Trophoblast cell (in vitro differentiated cells and primary cell): ENCODE data around the gene CHCHD10.

Source experiments
- DNase-seq, 2 donors: peaks; one replicate each; pipeline ENCODE4 v3.0.0-alpha.2; 2016
- H2AFZ ChIP-seq: 2 replicates; pipeline ENCODE4 v1.6.1; 2013; ENCODE audit warnings: low read length, moderate library complexity, mild to moderate bottlenecking; ENCODE audit not compliant: insufficient read depth, poor library complexity
- H2AK5ac ChIP-seq: 2 replicates; pipeline ENCODE4 v1.6.1; 2013; ENCODE audit warnings: mild to moderate bottlenecking, low read length
- H2BK120ac ChIP-seq: 2 replicates; pipeline ENCODE4 v1.6.1; 2013; ENCODE audit warnings: low read length, mild to moderate bottlenecking, moderate library complexity; ENCODE audit not compliant: insufficient read depth, poor library complexity
- H2BK12ac ChIP-seq: 2 replicates; pipeline ENCODE4 v1.6.1; 2013; ENCODE audit warnings: mild to moderate bottlenecking, low read length, moderate library complexity
- H2BK5ac ChIP-seq: 2 replicates; pipeline ENCODE4 v1.6.1; 2013; ENCODE audit warnings: low read length, low read depth, moderate library complexity, mild to moderate bottlenecking; ENCODE audit not compliant: poor library complexity
- H3K14ac ChIP-seq: 2 replicates; pipeline ENCODE4 v1.6.1; 2013; ENCODE audit warnings: mild to moderate bottlenecking, low read length
- H3K18ac ChIP-seq: 2 replicates; pipeline ENCODE4 v1.6.1; 2013; ENCODE audit warnings: mild to moderate bottlenecking, low read length
- H3K23ac ChIP-seq: 2 replicates; pipeline ENCODE4 v1.6.1; 2013; ENCODE audit warnings: low read length
- H3K27ac ChIP-seq: 2 replicates; pipeline ENCODE4 v1.5.1; 2013; ENCODE audit warnings: low read depth, mild to moderate bottlenecking, inconsistent platforms, low read length, moderate library complexity
- H3K27me3 ChIP-seq: 2 replicates; pipeline ENCODE4 v1.6.1; 2013; ENCODE audit warnings: inconsistent platforms, mild to moderate bottlenecking, low read length, moderate library complexity; ENCODE audit not compliant: insufficient read depth
- H3K36me3 ChIP-seq, 2 experiments: 1 replicate in 1 of 2; 2 replicates in 1 of 2; pipeline ENCODE4 v1.6.1; 2013; ENCODE audit warnings: low read length in 2 of 2, mild to moderate bottlenecking in 2 of 2, moderate library complexity in 1 of 2; ENCODE audit not compliant: insufficient read depth in 2 of 2, control insufficient read depth in 1 of 2
- H3K4ac ChIP-seq: 2 replicates; pipeline ENCODE4 v1.6.1; 2013; ENCODE audit warnings: low read depth, mild to moderate bottlenecking, low read length, moderate library complexity
- H3K4me1 ChIP-seq, 2 experiments: 1 replicate in 1 of 2; 2 replicates in 1 of 2; pipeline ENCODE4 v1.6.1; 2013; ENCODE audit warnings: low read length in 2 of 2, mild to moderate bottlenecking in 2 of 2, moderate library complexity in 1 of 2; ENCODE audit not compliant: insufficient read depth in 2 of 2, control insufficient read depth in 1 of 2
- H3K4me2 ChIP-seq: 2 replicates; pipeline ENCODE4 v1.6.1; 2013; ENCODE audit warnings: inconsistent platforms, mild to moderate bottlenecking, low read length, moderate library complexity
- H3K4me3 ChIP-seq: 2 replicates; pipeline ENCODE4 v1.5.1; 2013; ENCODE audit warnings: mild to moderate bottlenecking, low read depth, low read length, inconsistent platforms
- H3K79me1 ChIP-seq: one replicate; pipeline ENCODE4 v1.6.1; 2013; ENCODE audit warnings: low read length
- H3K79me2 ChIP-seq: 2 replicates; pipeline ENCODE4 v1.6.1; 2013; ENCODE audit warnings: low read length, mild to moderate bottlenecking; ENCODE audit not compliant: control insufficient read depth, insufficient read depth, poor library complexity
- H3K9ac ChIP-seq: 2 replicates; pipeline ENCODE4 v1.6.1; 2013; ENCODE audit warnings: mild to moderate bottlenecking, low read length
- H3K9me3 ChIP-seq: 2 replicates; pipeline ENCODE4 v1.6.1; 2013; ENCODE audit warnings: low read depth, mild to moderate bottlenecking, control low read depth, inconsistent platforms, low read length; ENCODE audit not compliant: insufficient read depth
- H4K12ac ChIP-seq: 2 replicates; pipeline ENCODE4 v1.6.1; 2013; ENCODE audit warnings: low read depth, mild to moderate bottlenecking, low read length, moderate library complexity
- H4K8ac ChIP-seq: 2 replicates; pipeline ENCODE4 v1.6.1; 2013; ENCODE audit warnings: low read depth, mild to moderate bottlenecking, low read length, moderate library complexity
- H4K91ac ChIP-seq: one replicate; pipeline ENCODE4 v1.6.1; 2013; ENCODE audit warnings: low read depth, mild to moderate bottlenecking, low read length, moderate library complexity
- WGBS: extraction: QIAGEN DNeasy Blood & Tissue Kit; methylation state at CpG from one replicate; pipeline ENCODE4 v1.1.7; 2013; ENCODE audit warnings: missing lambda C conversion rate; ENCODE audit not compliant: insufficient read length, insufficient coverage; ENCODE audit errors: extremely low coverage; 5-methylcytosine and 5-hydroxymethylcytosine counted together

The CHCHD10 gene

GRCh38 chr22:23782252-23782651 is 14.5 kb upstream of the CHCHD10 start:
- Histone ChIP-seq H3K23ac (no peak overlapping the region), H3K27me3 (no peaks in the 10 kb centered on the region), H4K91ac (no peak overlapping the region), H3K18ac (no peak overlapping the region), H3K79me2 (peaks cover 6% of the 10 kb centered on the region), H2BK5ac (no peak overlapping the region), H3K4ac (no peak overlapping the region), H4K12ac (no peak overlapping the region), H3K14ac (no peak overlapping the region), H2AK5ac (no peak overlapping the region), H2AFZ (no peak overlapping the region), H3K4me2 (no peak overlapping the region), H3K27ac (no peak overlapping the region), H2BK12ac (no peak overlapping the region), H3K9me3 (no peaks in the 10 kb centered on the region), H2BK120ac (no peak overlapping the region), H3K36me3 (no peaks in the 10 kb centered on the region), H3K4me3 (no peak overlapping the region), H3K4me1 (peaks cover 9 to 11% of the 10 kb centered on the region in 2 experiments), H3K79me1 (peaks cover 9% of the 10 kb centered on the region), H3K9ac (no peak overlapping the region), H4K8ac (no peak overlapping the region)
- DNase-seq = no peak
- WGBS = no CpG with 5 or more reads among the region's 16 CpGs

GRCh38 chr22:23781511-23782183 is 13.9 kb upstream of the CHCHD10 start:
- WGBS = no CpG with 5 or more reads among the region's 14 CpGs
- H3K79me1 ChIP-seq = peaks cover 5% of the 10 kb centered on the region
- no peak overlapping the region for H4K8ac ChIP-seq
- no peaks in the 10 kb centered on the region for H3K9me3 ChIP-seq
- no peak overlapping the region for H3K18ac ChIP-seq
- no peak overlapping the region for H3K4me3 ChIP-seq
- no peak overlapping the region for H2BK120ac ChIP-seq
- H3K4ac ChIP-seq = no peak overlapping the region
- peak; percentile 50 to 65 for DNase-seq
- H2BK12ac ChIP-seq = no peak overlapping the region
- H3K27me3 ChIP-seq = no peaks in the 10 kb centered on the region
- no peak overlapping the region for H4K91ac ChIP-seq
- no peak overlapping the region for H3K23ac ChIP-seq
- no peak overlapping the region for H3K9ac ChIP-seq
- H2AFZ ChIP-seq = no peak overlapping the region
- peaks cover 3% of the 10 kb centered on the region for H3K79me2 ChIP-seq
- no peaks in the 10 kb centered on the region for H3K36me3 ChIP-seq
- H3K4me1 ChIP-seq = peaks cover 9 to 11% of the 10 kb centered on the region in 2 experiments
- H3K27ac ChIP-seq = no peak overlapping the region
- H2BK5ac ChIP-seq = no peak overlapping the region
- no peak overlapping the region for H2AK5ac ChIP-seq
- no peak overlapping the region for H3K14ac ChIP-seq
- H3K4me2 ChIP-seq = no peak overlapping the region
- H4K12ac ChIP-seq = no peak overlapping the region

- Histone ChIP-seq H4K8ac (no peak overlapping the region), H4K91ac (no peak overlapping the region), H3K36me3 (no peaks in the 10 kb centered on the region), H3K27me3 (no peaks in the 10 kb centered on the region), H3K4ac (no peak overlapping the region), H2BK12ac (no peak overlapping the region), H3K9me3 (no peaks in the 10 kb centered on the region), H3K4me2 (no peak overlapping the region), H3K9ac (no peak overlapping the region), H4K12ac (no peak overlapping the region), H2AK5ac (no peak overlapping the region), H3K14ac (no peak overlapping the region), H3K23ac (no peak overlapping the region), H3K4me1 (peaks cover 4 to 6% of the 10 kb centered on the region in 2 experiments), H2AFZ (no peak overlapping the region), H3K4me3 (no peak overlapping the region), H2BK120ac (no peak overlapping the region), H2BK5ac (no peak overlapping the region), H3K79me1 (no peaks in the 10 kb centered on the region), H3K27ac (no peak overlapping the region), H3K18ac (no peak overlapping the region), H3K79me2 (no peaks in the 10 kb centered on the region)
- WGBS = no CpG with 5 or more reads among the region's 15 CpGs
- no peak for DNase-seq
Observed at GRCh38 chr22:23781065-23781464, 13.3 kb upstream of the CHCHD10 start.

GRCh38 chr22:23780146-23780748 is 12.5 kb upstream of the CHCHD10 start:
- H3K4me2 ChIP-seq = no peak overlapping the region
- no peaks in the 10 kb centered on the region for H3K27me3 ChIP-seq
- no peak overlapping the region for H3K4ac ChIP-seq
- H4K91ac ChIP-seq = no peak overlapping the region
- H3K9me3 ChIP-seq = no peaks in the 10 kb centered on the region
- no peak overlapping the region for H4K12ac ChIP-seq
- peaks cover under 1% of the 10 kb centered on the region for H3K79me1 ChIP-seq
- H2BK120ac ChIP-seq = no peak overlapping the region
- H2AK5ac ChIP-seq = no peak overlapping the region
- no peak overlapping the region for H3K23ac ChIP-seq
- no peak overlapping the region for H3K14ac ChIP-seq
- no peak overlapping the region for H3K9ac ChIP-seq
- no peak overlapping the region for H3K18ac ChIP-seq
- H3K27ac ChIP-seq = no peak overlapping the region
- H2AFZ ChIP-seq = no peak overlapping the region
- no peaks in the 10 kb centered on the region for H3K36me3 ChIP-seq
- H4K8ac ChIP-seq = no peak overlapping the region
- no peak overlapping the region for H3K4me3 ChIP-seq
- H3K4me1 ChIP-seq = peaks cover 4 to 6% of the 10 kb centered on the region in 2 experiments
- no peaks in the 10 kb centered on the region for H3K79me2 ChIP-seq
- H2BK5ac ChIP-seq = no peak overlapping the region
- H2BK12ac ChIP-seq = no peak overlapping the region
- no peak for DNase-seq
- WGBS = no CpG with 5 or more reads among the region's 20 CpGs
